Endothelial cell of umbilical vein (primary cell): ENCODE measurements around the gene OLA1. TPM values are rescaled to one million over a fixed set of nuclear protein-coding genes. Genes with fewer than 3 reads are reported as not detected.
A peak's percentile ranks its signal among the peaks of the same experiment; 100 is the strongest.

Experiments used
- BruUV-seq: library from RNA; stranded (reverse); fragments of 400-500 nt; replicated peaks from 2 replicates; lab custom pipeline; 2021; lab: Mats Ljungman, UMichigan
- CTCF ChIA-PET: fragments of 300-600, 350-600 bp; sonication (Branson Sonifier 250); formaldehyde crosslinking; loops from one replicate; lab custom pipeline; 2021; ENCODE audit warnings: antibody characterized with exemption, inconsistent platforms; lab: Charles Lee
- POLR2A ChIA-PET: fragments of 300-600, 350-600 bp; sonication (Branson Sonifier 250); formaldehyde crosslinking; loops from one replicate; lab custom pipeline; 2021; ENCODE audit warnings: antibody characterized with exemption, inconsistent platforms; lab: Charles Lee
- DNase-seq: peaks from one replicate; pipeline ENCODE4 v3.0.0-alpha.2; 2011; ENCODE audit warnings: low read depth, low spot score
- FAIRE-seq: peaks from 2 replicates; lab custom pipeline; 2011; peaks lifted over from hg19 to GRCh38; lab: Jason Lieb, UNC
- H2AFZ ChIP-seq: 2 replicates; pipeline ENCODE4 v1.6.0; 2012; ENCODE audit warnings: low read depth, low read length, control low read depth, inconsistent platforms
- H3K27ac ChIP-seq: 2 replicates; pipeline ENCODE4 v1.5.1; 2011; ENCODE audit warnings: low read depth, mild to moderate bottlenecking, control low read depth, low read length, moderate library complexity; ENCODE audit not compliant: insufficient read depth
- H3K27me3 ChIP-seq, 2 experiments: 2 replicates each; pipeline versions ENCODE4 v1.6.0 to v1.6.1; 2011; ENCODE audit warnings: low read length in 2 of 2, mixed read lengths in 1 of 2; ENCODE audit not compliant: control insufficient read depth in 2 of 2, insufficient read depth in 2 of 2
- H3K36me3 ChIP-seq, 2 experiments: 2 replicates in 1 of 2; 3 replicates in 1 of 2; pipeline ENCODE4 v1.5.1; 2011; ENCODE audit warnings: low read length in 2 of 2, mild to moderate bottlenecking in 1 of 2, moderate library complexity in 1 of 2; ENCODE audit not compliant: control insufficient read depth in 2 of 2, insufficient read depth in 2 of 2; ENCODE audit errors: extremely low read depth in 1 of 2
- H3K4me1 ChIP-seq: 3 replicates; pipeline ENCODE4 v1.5.1; 2011; ENCODE audit warnings: mild to moderate bottlenecking, low read length; ENCODE audit not compliant: control insufficient read depth, insufficient read depth; ENCODE audit errors: extremely low read depth
- H3K4me2 ChIP-seq: 2 replicates; pipeline ENCODE4 v1.6.1; 2011; ENCODE audit warnings: low read length, control low read depth, mixed read lengths; ENCODE audit not compliant: insufficient read depth
- H3K4me3 ChIP-seq, 3 experiments: fragments of 200-600 bp in 1 of 3; sonication (generic), shearing (Covaris generic) in 1 of 3; replicated peaks in 1 of 3; 2 replicates each; pipeline ENCODE4 v1.5.1; 2011 to 2016; ENCODE audit warnings: control low read depth in 3 of 3, low read length in 3 of 3, mild to moderate bottlenecking in 2 of 3, inconsistent platforms in 1 of 3, low read depth in 1 of 3, moderate library complexity in 1 of 3; ENCODE audit not compliant: insufficient read depth in 1 of 3
- H3K79me2 ChIP-seq: 2 replicates; pipeline ENCODE4 v1.6.0; 2012; ENCODE audit warnings: low read length, inconsistent platforms; ENCODE audit not compliant: control insufficient read depth, insufficient read depth
- H3K9ac ChIP-seq: replicated peaks from 2 replicates; pipeline ENCODE3; 2011; ENCODE audit warnings: low read length, control low read depth; ENCODE audit not compliant: insufficient read depth; ENCODE audit errors: extremely low read depth
- H3K9me1 ChIP-seq: replicated peaks from 3 replicates; pipeline ENCODE4 v1.6.0; 2011; ENCODE audit warnings: mild to moderate bottlenecking, low read length; ENCODE audit not compliant: control insufficient read depth, insufficient read depth; ENCODE audit errors: extremely low read depth
- H3K9me3 ChIP-seq: replicated peaks from 2 replicates; pipeline ENCODE4 v1.5.1; 2012; ENCODE audit warnings: low read length, inconsistent platforms; ENCODE audit not compliant: control insufficient read depth, insufficient read depth
- H4K20me1 ChIP-seq: replicated peaks from 2 replicates; pipeline ENCODE3; 2011; ENCODE audit warnings: mild to moderate bottlenecking, low read length; ENCODE audit not compliant: control insufficient read depth, insufficient read depth; ENCODE audit errors: extremely low read depth
- EZH2 ChIP-seq: IDR thresholded peaks from 2 replicates; pipeline ENCODE4 v1.6.1; 2012; ENCODE audit warnings: borderline replicate concordance, low read depth, mild to moderate bottlenecking, moderate library complexity, low read length, inconsistent platforms; ENCODE audit not compliant: severe bottlenecking
- GATA2 ChIP-seq: IDR thresholded peaks from 2 replicates; pipeline ENCODE4 v1.7.0; 2011; ENCODE audit warnings: low read depth, mild to moderate bottlenecking, moderate library complexity, mixed read lengths, low read length; ENCODE audit not compliant: insufficient read length, insufficient read depth
- JUN ChIP-seq: IDR thresholded peaks from 2 replicates; pipeline ENCODE4 v1.6.1; 2011; ENCODE audit warnings: borderline replicate concordance, low read depth; ENCODE audit not compliant: insufficient read length, insufficient read depth
- POLR2A ChIP-seq: IDR thresholded peaks from 2 replicates; pipeline ENCODE4 v1.6.1; 2012; ENCODE audit warnings: low read depth, mild to moderate bottlenecking, control low read depth, low read length
- dilution Hi-C: fragments of 300-500 bp; cut with MboI; formaldehyde crosslinking; loops from one replicate; pipeline ENCODE4 v1.15.0; 2019; ENCODE audit warnings: low sequenced_read_pairs; ENCODE audit not compliant: extremely low pct_ligation_motif_present
- intact Hi-C: fragments of 100-400 bp; cut with micrococcal nuclease; formaldehyde crosslinking; loops from one replicate; pipeline ENCODE4 v1.10.0; 2022
- polyA plus RNA-seq, 4 experiments: library from polyadenylated mRNA; depleted of rRNA in 3 of 4; stranded (reverse) in 3 of 4; unstranded in 1 of 4; fragments of >200 nt; gene quantifications; 2 replicates each; pipeline versions ENCODE4 v1.2.1 to v1.2.3, GENCODE V29; 2011 to 2012; ENCODE audit warnings: missing spikeins in 1 of 4
- total RNA-seq: library from RNA; stranded (reverse); gene quantifications from 2 replicates; pipeline ENCODE4 v1.2.3, GENCODE V29; 2021
- TF ChIP-seq, protein P1 (sequence below): IDR thresholded peaks from 2 replicates; pipeline ENCODE4 v1.6.1; 2011; ENCODE audit not compliant: insufficient read depth, insufficient read length

The OLA1 gene
- total and polyA plus RNA-seq, 2 donors (not counting 3 experiments of a cell fraction or from before 2014, with no cell fraction given): 30.6 to 93.9 TPM

DNA sequence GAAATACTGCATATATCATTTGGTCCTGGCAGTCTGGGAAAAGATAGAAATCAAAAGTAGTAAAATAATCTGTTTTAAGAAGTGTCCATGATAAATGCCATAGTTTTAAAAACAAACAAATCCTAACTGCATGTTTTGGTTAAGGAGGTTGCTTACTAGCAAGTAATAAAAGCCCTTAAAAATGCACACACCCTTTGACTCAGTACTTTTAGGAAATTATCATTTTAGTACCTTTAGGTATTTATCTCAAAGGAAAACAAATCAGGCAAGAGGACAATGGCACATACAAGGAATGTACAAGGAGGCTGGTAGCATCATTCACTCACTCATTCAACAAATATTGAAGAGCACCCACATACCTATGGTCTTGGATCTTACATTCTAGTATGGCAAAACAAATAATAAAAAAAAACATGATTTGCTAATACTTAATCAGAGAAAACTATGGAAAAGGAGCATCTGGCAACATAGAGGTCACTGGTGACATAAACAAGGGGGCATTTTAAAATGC is 67.6 kb downstream of the OLA1 start:
- H4K20me1 ChIP-seq: no peaks in the 10 kb centered on the region
- no peaks in the 10 kb centered on the region for H3K4me1 ChIP-seq
- H2AFZ ChIP-seq: no peak overlapping the region
- ChIA-PET POLR2A (no interaction called here), CTCF (interaction anchor here (1.4 kb wide), 2 partner anchors 62 to 164 kb away, joined by 3 to 5 read pairs; no protein-coding TSS in a partner anchor)
- BruUV-seq: no TSS peak
- FAIRE-seq: no peak
- no peak overlapping the region for H3K9ac ChIP-seq
- H3K9me3 ChIP-seq: no peaks in the 10 kb centered on the region
- intact Hi-C loops (no loop called here), dilution Hi-C loops (no loop called here)
- H3K27me3 ChIP-seq: no peaks in the 10 kb centered on the region
- peak; percentile 3 for DNase-seq
- H3K4me2 ChIP-seq: no peak overlapping the region
- no peaks in the 10 kb centered on the region for H3K36me3 ChIP-seq
- no peak for TF ChIP-seq GATA2
- TF ChIP-seq, protein P1, sequence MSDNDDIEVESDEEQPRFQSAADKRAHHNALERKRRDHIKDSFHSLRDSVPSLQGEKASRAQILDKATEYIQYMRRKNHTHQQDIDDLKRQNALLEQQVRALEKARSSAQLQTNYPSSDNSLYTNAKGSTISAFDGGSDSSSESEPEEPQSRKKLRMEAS: no peak
- TF ChIP-seq EZH2: no peak
- H3K4me3 ChIP-seq: no peak overlapping the region
- no peak overlapping the region for H3K27ac ChIP-seq
- peaks cover 3% of the 10 kb centered on the region for H3K9me1 ChIP-seq
- peaks cover 51% of the 10 kb centered on the region for H3K79me2 ChIP-seq

DNA sequence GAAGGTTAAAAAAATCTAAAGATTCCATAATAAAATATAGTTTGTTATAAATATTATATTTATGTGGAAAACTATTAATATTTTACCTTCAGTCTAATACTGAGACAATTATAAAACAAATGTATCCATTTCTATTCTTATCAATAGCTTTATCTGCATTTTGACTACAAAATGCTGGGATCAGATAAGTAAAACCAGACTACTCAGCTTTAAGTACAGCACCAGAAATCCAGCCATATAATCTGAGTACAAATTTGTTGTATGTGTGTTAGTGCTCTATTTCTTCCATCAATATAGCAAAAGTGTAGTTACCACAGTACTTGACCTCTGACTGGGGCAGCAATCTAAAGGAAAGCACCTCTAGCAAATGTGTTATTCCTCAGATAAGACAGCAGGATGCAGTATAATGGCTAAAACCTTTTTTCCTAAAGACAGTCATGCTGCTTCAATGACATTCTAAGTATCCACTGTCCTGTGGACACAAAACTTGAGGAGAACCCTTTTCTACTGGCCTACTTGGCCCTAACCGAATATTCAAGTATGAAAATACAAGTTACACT is 68.1 kb downstream of the OLA1 start:
- H3K4me2 ChIP-seq: no peak overlapping the region
- dilution Hi-C loops: no loop called here
- CTCF ChIA-PET: interaction anchor here (0.8 to 1.4 kb wide), 7 partner anchors 13 to 164 kb away, joined by 3 to 5 read pairs (median 3); no protein-coding TSS in a partner anchor
- DNase-seq: peak; percentile 37
- BruUV-seq: no TSS peak
- intact Hi-C loops: no loop called here
- H3K27ac ChIP-seq: no peak overlapping the region
- H2AFZ ChIP-seq: no peak overlapping the region
- H3K9me3 ChIP-seq: no peaks in the 10 kb centered on the region
- peaks cover 50% of the 10 kb centered on the region for H3K79me2 ChIP-seq
- FAIRE-seq: no peak
- H3K4me1 ChIP-seq: no peaks in the 10 kb centered on the region
- no peak overlapping the region for H3K9ac ChIP-seq
- no peak for TF ChIP-seq POLR2A
- TF ChIP-seq, protein P1: no peak
- TF ChIP-seq EZH2: no peak
- TF ChIP-seq GATA2: no peak
- TF ChIP-seq JUN: no peak
- H3K36me3 ChIP-seq: no peaks in the 10 kb centered on the region
- H4K20me1 ChIP-seq: no peaks in the 10 kb centered on the region
- H3K27me3 ChIP-seq: no peaks in the 10 kb centered on the region
- POLR2A ChIA-PET: no interaction called here
- H3K4me3 ChIP-seq: no peak overlapping the region
- H3K9me1 ChIP-seq: peaks cover 3% of the 10 kb centered on the region
